Measurements from ENCODE around the gene KASH5. TPM values are rescaled to one million over a fixed set of nuclear protein-coding genes. Genes with fewer than 3 reads are reported as not detected.

The KASH5 gene
- total RNA-seq, 2 experiments from 2014 or later, result 0.96 to 1.2 TPM

DNA sequence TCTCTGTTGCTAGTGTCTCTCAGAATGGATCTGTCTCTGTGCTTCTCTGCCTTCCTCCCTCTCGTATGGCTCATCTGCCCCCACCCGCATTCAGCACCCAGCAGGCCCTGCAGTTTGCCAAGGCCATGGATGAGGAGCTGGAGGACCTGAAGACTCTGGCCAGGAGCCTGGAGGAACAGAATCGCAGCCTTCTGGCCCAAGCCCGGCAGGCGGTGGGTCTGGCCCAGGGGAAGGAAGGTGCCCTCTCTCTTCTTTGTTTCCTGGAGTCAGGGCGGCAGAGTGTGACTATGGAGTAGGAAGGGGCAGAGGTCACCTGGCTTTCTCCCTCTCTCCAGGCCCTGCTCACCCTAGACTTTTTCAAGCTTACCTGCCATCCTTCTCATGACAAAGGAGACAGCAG is 10.9 kb downstream of the KASH5 start:
- Mint-ChIP-seq H3K4me3 (no peak overlapping the region), H3K9me3 (ENCODE audit: low read depth) (no peaks in the 10 kb centered on the region), H3K4me1 (peaks cover 21% of the 10 kb centered on the region), H3K36me3 (ENCODE audit: low read depth) (no peaks in the 10 kb centered on the region), H3K27ac (no peak overlapping the region), H3K27me3 (no peaks in the 10 kb centered on the region)
- intact Hi-C loops (cut with DNase I, micrococcal nuclease), result no loop called here
- no peak for ATAC-seq
- POLR2A ChIA-PET, result no interaction called here
- CTCF ChIA-PET, result interaction anchor here (0.9 to 1.0 kb wide), 2 partner anchors 31 to 32 kb away, joined by 3 to 4 read pairs; no protein-coding TSS in a partner anchor
- no peak for DNase-seq

DNA sequence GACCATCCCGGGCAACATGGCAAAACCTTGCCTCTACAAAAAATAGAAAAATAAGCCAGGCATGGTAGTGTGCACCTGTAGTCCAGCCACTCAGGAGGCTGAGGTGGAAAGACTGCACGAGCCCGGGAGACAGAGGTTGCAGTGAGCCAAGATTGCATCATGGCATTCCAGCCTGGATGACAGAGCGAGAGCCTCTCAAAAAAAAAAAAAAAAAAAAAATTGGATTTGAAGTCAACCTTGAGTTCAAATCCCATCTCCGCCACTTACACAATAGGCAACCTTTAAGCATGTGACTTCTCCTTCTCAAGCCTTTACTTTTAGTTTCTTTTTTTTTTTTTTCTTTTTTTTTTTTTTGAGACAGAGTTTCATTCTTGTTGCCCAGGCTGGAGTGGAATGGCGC is 12.0 kb downstream of the KASH5 start:
- CTCF ChIA-PET, result no interaction called here

DNA sequence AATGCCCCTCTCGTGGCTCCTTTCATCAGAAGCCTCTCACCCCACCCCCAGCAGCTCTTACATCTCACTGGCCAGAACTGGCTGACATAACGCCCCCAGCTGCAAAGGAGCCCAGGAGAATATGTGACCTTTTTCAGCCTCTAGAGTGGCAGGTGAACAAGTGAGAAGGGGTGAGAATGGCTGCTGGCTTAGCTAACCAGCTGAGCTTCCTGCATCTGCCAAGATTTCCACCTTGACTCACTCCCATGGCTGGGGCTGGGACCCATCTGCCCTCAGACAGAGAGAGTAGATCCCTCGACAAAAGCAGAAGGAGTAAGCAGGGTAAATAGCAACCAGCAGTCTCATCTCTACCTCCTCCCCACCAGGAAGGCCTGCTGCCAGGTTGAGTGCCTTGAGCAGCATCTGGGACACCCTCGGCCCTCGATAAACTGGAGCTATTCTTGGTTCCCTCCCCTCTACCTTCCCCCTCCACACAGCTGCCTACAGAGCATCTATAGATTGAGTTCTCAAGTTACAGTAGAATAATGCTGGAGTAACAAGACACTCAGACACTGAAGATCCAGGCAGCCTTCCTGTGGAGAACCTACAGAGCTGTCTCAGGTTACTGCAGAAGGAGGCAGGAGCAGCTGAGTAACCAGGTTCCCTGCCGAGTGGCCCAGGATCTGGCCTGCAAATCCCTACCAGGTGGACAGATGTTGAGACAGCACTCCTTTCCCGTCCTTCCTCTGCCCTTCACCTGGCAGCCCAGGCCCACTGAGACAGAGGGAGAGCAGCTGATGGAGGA is 15.5 kb downstream of the KASH5 start:
- ATAC-seq (peak; percentile 28), DNase-seq (no peak)
- Mint-ChIP-seq H3K4me3 (no peak overlapping the region), H3K27me3 (no peaks in the 10 kb centered on the region), H3K4me1 (peaks cover 36% of the 10 kb centered on the region), H3K36me3 (ENCODE audit: low read depth) (no peaks in the 10 kb centered on the region), H3K27ac (no peak overlapping the region), H3K9me3 (ENCODE audit: low read depth) (no peaks in the 10 kb centered on the region)
- CTCF ChIA-PET, result interaction anchor here (0.6 to 1.7 kb wide), 2 partner anchors 11 to 732 kb away, joined by 3 to 7 read pairs; no protein-coding TSS in a partner anchor
- POLR2A ChIA-PET, result interaction anchor here (0.8 kb wide), 1 partner anchor 48 kb away, joined by 3 read pairs; no protein-coding TSS in a partner anchor
- intact Hi-C loops (cut with DNase I, micrococcal nuclease), result no loop called here

More for the DNA sequence above, 12.0 kb downstream of the KASH5 start:
- intact Hi-C loops (cut with DNase I, micrococcal nuclease), result no loop called here
- Mint-ChIP-seq H3K36me3 (ENCODE audit: low read depth) (no peaks in the 10 kb centered on the region), H3K4me1 (peaks cover 21% of the 10 kb centered on the region), H3K27ac (no peak overlapping the region), H3K9me3 (ENCODE audit: low read depth) (no peaks in the 10 kb centered on the region), H3K27me3 (no peaks in the 10 kb centered on the region), H3K4me3 (no peak overlapping the region)
- ATAC-seq, result no peak
- no peak for DNase-seq
- POLR2A ChIA-PET, result interaction anchor here (0.6 kb wide), 1 partner anchor 149 kb away, joined by 3 read pairs; no protein-coding TSS in a partner anchor

DNA sequence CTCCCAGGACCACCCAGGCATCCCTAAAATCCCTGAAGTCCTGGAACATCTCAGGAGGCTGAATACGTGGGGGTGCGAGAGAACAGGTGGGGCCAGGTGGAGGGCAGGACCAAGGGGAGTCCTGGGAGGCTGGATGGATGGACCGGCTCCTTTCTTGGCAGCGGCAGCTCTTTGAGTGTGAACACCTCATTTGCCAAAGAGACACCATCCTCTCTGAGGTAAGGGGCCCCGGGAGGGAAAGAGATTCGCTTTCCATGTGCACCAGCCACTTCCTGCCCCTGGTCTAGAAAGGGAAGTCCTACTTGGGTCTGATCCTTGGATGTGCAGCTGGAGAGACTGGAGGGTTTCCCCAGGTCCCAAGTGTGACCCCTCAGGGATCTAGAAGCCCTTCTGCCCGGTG is 19.0 kb downstream of the KASH5 start:
- Mint-ChIP-seq H3K27ac (no peak overlapping the region), H3K27me3 (no peaks in the 10 kb centered on the region), H3K4me3 (no peak overlapping the region), H3K9me3 (ENCODE audit: low read depth) (no peaks in the 10 kb centered on the region), H3K4me1 (peaks cover 64% of the 10 kb centered on the region), H3K36me3 (ENCODE audit: low read depth) (no peaks in the 10 kb centered on the region)
- ATAC-seq, result no peak
- intact Hi-C loops (cut with DNase I, micrococcal nuclease), result loop anchor here in 1 of 2 experiments (5.0 kb wide), 1 partner anchor 35 kb away; the partner anchor contains the start of gene SLC17A7
- no peak for DNase-seq
- CTCF ChIA-PET, result interaction anchor here (0.6 to 1.4 kb wide), 6 partner anchors 9 to 1160 kb away, joined by 3 to 6 read pairs (median 3); no protein-coding TSS in a partner anchor
- POLR2A ChIA-PET, result no interaction called here

- no peaks in the 10 kb centered on the region for H3K9me3 Mint-ChIP-seq (ENCODE audit: low read depth)
- DNase-seq, result no peak
- no peaks in the 10 kb centered on the region for H3K27me3 Mint-ChIP-seq
- intact Hi-C loops (cut with DNase I, micrococcal nuclease), result loop anchor here in 1 of 2 experiments (2.0 to 5.0 kb wide), 2 partner anchors 15 to 35 kb away; partner anchors contain the start of genes PTH2 and SLC17A7
- peaks cover 67% of the 10 kb centered on the region for H3K4me1 Mint-ChIP-seq
- ATAC-seq, result peak; percentile 63
- peak overlapping the region; percentile 25 for H3K27ac Mint-ChIP-seq
- H3K4me3 Mint-ChIP-seq, result peak overlapping the region; percentile 9
- CTCF ChIA-PET, result interaction anchor here (0.7 to 0.9 kb wide), 3 partner anchors 11 to 114 kb away, joined by 3 read pairs; no protein-coding TSS in a partner anchor
- H3K36me3 Mint-ChIP-seq (ENCODE audit: low read depth), result no peaks in the 10 kb centered on the region
- POLR2A ChIA-PET, result no interaction called here
Measured at GRCh38 chr19:49407482-49408015, 19.5 kb downstream of the KASH5 start.

GRCh38 chr19:49408816-49409440 is 20.9 kb downstream of the KASH5 start:
- no peak for DNase-seq
- no peaks in the 10 kb centered on the region for H3K9me3 Mint-ChIP-seq (ENCODE audit: low read depth)
- ChIA-PET CTCF (interaction anchor here (0.5 to 3.2 kb wide), 11 partner anchors 10 to 642 kb away, joined by 3 to 12 read pairs (median 4); partner anchors contain the start of gene GFY), POLR2A (interaction anchor here (0.5 to 0.6 kb wide), 2 partner anchors 28 to 1002 kb away, joined by 3 read pairs; no protein-coding TSS in a partner anchor)
- H3K4me1 Mint-ChIP-seq, result peaks cover 60% of the 10 kb centered on the region
- no peaks in the 10 kb centered on the region for H3K27me3 Mint-ChIP-seq
- peak overlapping the region; percentile 17 for H3K4me3 Mint-ChIP-seq
- intact Hi-C loops (cut with DNase I, micrococcal nuclease), result loop anchor here in 1 of 2 experiments (2.0 to 5.0 kb wide), 2 partner anchors 14 to 33 kb away; partner anchors contain the start of genes PTH2 and SLC17A7
- H3K27ac Mint-ChIP-seq, result peak overlapping the region; percentile 83
- H3K36me3 Mint-ChIP-seq (ENCODE audit: low read depth), result no peaks in the 10 kb centered on the region
- ATAC-seq, result peak; percentile 20

GRCh38 chr19:49409441-49410029 is 21.5 kb downstream of the KASH5 start:
- DNase-seq (no peak), ATAC-seq (peak; percentile 60)
- Mint-ChIP-seq H3K4me3 (peak overlapping the region; percentile 17), H3K9me3 (ENCODE audit: low read depth) (no peaks in the 10 kb centered on the region), H3K4me1 (peaks cover 60% of the 10 kb centered on the region), H3K36me3 (ENCODE audit: low read depth) (no peaks in the 10 kb centered on the region), H3K27ac (peak overlapping the region; percentile 83), H3K27me3 (no peaks in the 10 kb centered on the region)
- POLR2A ChIA-PET, result interaction anchor here (0.5 to 0.6 kb wide), 2 partner anchors 29 to 1003 kb away, joined by 3 read pairs; no protein-coding TSS in a partner anchor
- CTCF ChIA-PET, result interaction anchor here (0.5 to 3.2 kb wide), 10 partner anchors 10 to 642 kb away, joined by 3 to 12 read pairs (median 4); partner anchors contain the start of gene GFY
- intact Hi-C loops (cut with DNase I, micrococcal nuclease), result loop anchor here in 1 of 2 experiments (2.0 to 5.0 kb wide), 2 partner anchors 13 to 33 kb away; partner anchors contain the start of genes PTH2 and SLC17A7

GRCh38 chr19:49411681-49412326 is 23.8 kb downstream of the KASH5 start:
- H3K9me3 Mint-ChIP-seq (ENCODE audit: low read depth), result no peaks in the 10 kb centered on the region
- no peak for DNase-seq
- ATAC-seq, result no peak
- H3K27ac Mint-ChIP-seq, result peak overlapping the region; percentile 0
- no peaks in the 10 kb centered on the region for H3K27me3 Mint-ChIP-seq
- no peaks in the 10 kb centered on the region for H3K36me3 Mint-ChIP-seq (ENCODE audit: low read depth)
- peaks cover 52% of the 10 kb centered on the region for H3K4me1 Mint-ChIP-seq
- ChIA-PET POLR2A (no interaction called here), CTCF (interaction anchor here (0.9 kb wide), 1 partner anchor 9 kb away, joined by 3 read pairs; no protein-coding TSS in a partner anchor)
- intact Hi-C loops (cut with DNase I, micrococcal nuclease), result no loop called here
- H3K4me3 Mint-ChIP-seq, result no peak overlapping the region

DNA sequence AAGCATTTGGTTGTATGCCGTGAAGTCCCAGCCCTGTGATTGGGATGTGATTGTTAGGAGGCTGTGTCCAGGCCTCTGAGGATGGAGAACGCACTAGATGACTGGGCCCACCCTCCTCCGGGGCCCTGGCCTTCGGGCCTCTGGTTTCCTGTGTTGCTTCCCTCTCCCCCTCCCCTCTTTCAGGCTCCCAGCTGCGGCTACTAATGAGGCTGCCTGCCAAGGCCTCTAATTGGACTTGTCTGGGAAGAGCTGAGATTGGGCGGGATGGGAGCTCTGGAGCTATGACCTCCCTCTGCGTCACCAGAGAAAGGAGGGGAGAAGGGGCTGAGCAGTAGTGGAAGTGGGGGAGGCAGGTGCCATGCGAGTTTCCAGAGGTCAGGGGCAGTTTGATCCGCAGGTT is 25.3 kb downstream of the KASH5 start:
- intact Hi-C loops (cut with DNase I, micrococcal nuclease), result no loop called here
- POLR2A ChIA-PET, result no interaction called here
- Mint-ChIP-seq H3K27ac (no peak overlapping the region), H3K4me1 (peaks cover 38% of the 10 kb centered on the region), H3K9me3 (ENCODE audit: low read depth) (no peaks in the 10 kb centered on the region), H3K4me3 (no peak overlapping the region), H3K27me3 (no peaks in the 10 kb centered on the region), H3K36me3 (ENCODE audit: low read depth) (no peaks in the 10 kb centered on the region)
- no peak for ATAC-seq
- no peak for DNase-seq
- CTCF ChIA-PET, result interaction anchor here (1.2 to 2.0 kb wide), 2 partner anchors 12 to 17 kb away, joined by 3 to 7 read pairs; partner anchors contain the start of gene GFY

- ATAC-seq, result no peak
- H3K4me1 Mint-ChIP-seq, result peaks cover 29% of the 10 kb centered on the region
Measured at GRCh38 chr19:49414256-49414655, 26.2 kb downstream of the KASH5 start.

More at GRCh38 chr19:49414256-49414655, 26.2 kb downstream of the KASH5 start:
- POLR2A ChIA-PET, result interaction anchor here (0.7 kb wide), 1 partner anchor 51 kb away, joined by 4 read pairs; no protein-coding TSS in a partner anchor
- peaks cover 2% of the 10 kb centered on the region for H3K27me3 Mint-ChIP-seq
- DNase-seq, result no peak
- no peak overlapping the region for H3K4me3 Mint-ChIP-seq
- H3K27ac Mint-ChIP-seq, result no peak overlapping the region
- intact Hi-C loops (cut with DNase I, micrococcal nuclease), result no loop called here
- CTCF ChIA-PET, result interaction anchor here (0.7 to 2.0 kb wide), 2 partner anchors 11 to 96 kb away, joined by 3 to 7 read pairs; partner anchors contain the start of gene GFY
- no peaks in the 10 kb centered on the region for H3K36me3 Mint-ChIP-seq (ENCODE audit: low read depth)
- H3K9me3 Mint-ChIP-seq (ENCODE audit: low read depth), result no peaks in the 10 kb centered on the region

Measured in activated CD4-positive, alpha-beta T cell treated with anti-CD3 and anti-CD28 coated beads for 36 hours (primary cell).